ENCODE results near the gene TBX10.

DNA sequence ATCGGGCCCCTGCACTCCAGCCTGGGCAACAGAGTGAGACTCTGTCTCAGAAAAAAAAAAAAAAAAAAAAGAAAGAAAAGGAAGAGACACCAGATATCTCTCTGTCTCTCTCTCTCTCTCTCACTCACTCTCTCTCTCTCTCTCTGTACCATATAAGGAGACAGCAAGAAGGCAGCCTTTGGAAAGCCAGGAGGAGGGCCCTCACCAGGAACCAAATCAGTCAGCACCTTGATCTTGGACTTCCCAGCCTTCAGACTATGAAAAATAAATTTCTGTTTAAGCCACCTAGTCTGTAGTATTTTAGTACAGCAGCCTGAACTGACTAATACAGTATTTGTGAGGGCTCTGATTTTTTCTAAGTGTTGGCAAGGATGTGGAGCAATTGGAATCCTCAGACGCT lies 48.4 kb upstream of the TBX10 start:
- TF ChIP-seq, protein P1, sequence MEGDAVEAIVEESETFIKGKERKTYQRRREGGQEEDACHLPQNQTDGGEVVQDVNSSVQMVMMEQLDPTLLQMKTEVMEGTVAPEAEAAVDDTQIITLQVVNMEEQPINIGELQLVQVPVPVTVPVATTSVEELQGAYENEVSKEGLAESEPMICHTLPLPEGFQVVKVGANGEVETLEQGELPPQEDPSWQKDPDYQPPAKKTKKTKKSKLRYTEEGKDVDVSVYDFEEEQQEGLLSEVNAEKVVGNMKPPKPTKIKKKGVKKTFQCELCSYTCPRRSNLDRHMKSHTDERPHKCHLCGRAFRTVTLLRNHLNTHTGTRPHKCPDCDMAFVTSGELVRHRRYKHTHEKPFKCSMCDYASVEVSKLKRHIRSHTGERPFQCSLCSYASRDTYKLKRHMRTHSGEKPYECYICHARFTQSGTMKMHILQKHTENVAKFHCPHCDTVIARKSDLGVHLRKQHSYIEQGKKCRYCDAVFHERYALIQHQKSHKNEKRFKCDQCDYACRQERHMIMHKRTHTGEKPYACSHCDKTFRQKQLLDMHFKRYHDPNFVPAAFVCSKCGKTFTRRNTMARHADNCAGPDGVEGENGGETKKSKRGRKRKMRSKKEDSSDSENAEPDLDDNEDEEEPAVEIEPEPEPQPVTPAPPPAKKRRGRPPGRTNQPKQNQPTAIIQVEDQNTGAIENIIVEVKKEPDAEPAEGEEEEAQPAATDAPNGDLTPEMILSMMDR (IDR thresholded peaks at IDR 0.05; ENCODE audit: low read depth, low read length, poor library complexity, severe bottlenecking), result no peak
- TF ChIP-seq EZH2phosphoT487 (IDR thresholded peaks at IDR 0.05; ENCODE audit: borderline replicate concordance, low read length), result no peak
